HG03558 (cell line): ENCODE data around the gene RAPGEF1.

ENCODE experiments used
- ATAC-seq: cut with Tn5 transposase; IDR thresholded peaks from one replicate; pipeline ENCODE4 v1.9.1; 2021; ENCODE audit warnings: moderate number of reproducible peaks; ENCODE audit not compliant: unreplicated experiment; ENCODE audit errors: extremely low read depth

The RAPGEF1 gene

DNA sequence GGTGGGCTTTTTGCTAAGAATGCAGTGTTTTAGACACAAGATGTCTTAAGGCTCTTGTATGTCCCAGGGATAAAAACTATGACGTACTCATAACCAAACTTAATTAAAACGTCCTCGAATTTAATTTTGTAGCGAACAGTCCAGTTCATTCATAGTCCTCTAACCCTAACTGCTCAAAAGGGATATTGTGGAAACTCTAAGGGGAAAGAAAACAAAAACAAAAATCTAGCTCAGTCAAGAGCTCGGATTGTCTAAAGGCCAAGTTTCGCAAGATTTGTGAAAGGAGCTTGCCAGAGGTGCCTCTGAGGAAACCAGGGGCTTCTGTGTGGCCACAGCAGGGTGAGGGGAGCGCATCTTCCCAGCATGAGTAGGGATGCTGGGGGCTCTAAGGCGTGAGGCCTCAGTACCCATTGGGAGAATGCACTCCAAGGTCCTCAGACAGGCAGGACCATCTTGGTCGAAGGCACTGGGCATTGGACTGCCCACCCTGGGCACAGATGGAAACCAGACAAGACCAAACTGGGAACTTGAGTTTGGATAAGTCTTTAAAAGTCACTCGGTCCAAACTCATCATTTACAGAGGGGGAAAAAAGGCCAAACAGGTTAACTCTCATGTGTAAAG lies 122.8 kb downstream of the RAPGEF1 start:
- ATAC-seq, result no peak

GRCh38 chr9:131614340-131614915 lies 125.4 kb downstream of the RAPGEF1 start:
- no peak for ATAC-seq

DNA sequence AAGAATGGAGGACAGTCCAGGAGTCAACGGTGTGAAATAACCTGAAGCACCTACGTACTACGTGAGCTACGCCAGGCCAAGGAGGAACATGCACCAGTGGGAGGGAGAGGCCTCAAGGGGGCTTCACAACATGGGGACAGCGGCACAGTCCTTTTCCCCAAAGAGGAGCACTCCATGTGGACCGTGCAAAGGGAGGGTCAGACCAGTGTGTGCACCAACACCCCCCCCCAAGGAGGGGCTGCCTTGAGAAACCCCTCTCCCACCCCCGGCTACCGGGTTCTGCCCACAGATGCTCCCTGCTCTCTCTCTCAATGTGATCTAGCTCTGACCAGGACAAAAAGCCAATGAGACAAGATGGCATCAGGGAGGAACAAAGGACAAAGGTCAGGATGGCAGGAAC lies 126.0 kb downstream of the RAPGEF1 start:
- no peak for ATAC-seq

DNA sequence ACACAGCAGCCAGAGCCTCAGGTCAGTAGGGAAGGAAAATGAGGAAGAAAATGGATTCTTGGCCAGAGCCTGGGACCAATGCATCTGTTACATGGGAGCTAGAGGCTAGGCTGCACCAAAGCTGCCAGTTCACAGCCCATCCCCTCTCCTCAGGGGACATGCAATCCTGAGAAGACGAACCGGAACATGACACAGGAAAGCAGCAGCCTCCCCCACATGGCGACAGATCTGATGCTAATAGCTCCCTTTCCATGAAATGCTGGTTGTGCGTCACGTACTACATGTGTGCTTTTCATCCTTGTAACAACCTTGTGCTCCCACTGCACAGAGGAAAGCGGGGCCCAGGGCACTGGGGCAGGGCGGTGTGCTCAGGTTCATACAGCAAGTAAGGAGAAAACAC lies 127.0 kb downstream of the RAPGEF1 start:
- ATAC-seq, result no peak

DNA sequence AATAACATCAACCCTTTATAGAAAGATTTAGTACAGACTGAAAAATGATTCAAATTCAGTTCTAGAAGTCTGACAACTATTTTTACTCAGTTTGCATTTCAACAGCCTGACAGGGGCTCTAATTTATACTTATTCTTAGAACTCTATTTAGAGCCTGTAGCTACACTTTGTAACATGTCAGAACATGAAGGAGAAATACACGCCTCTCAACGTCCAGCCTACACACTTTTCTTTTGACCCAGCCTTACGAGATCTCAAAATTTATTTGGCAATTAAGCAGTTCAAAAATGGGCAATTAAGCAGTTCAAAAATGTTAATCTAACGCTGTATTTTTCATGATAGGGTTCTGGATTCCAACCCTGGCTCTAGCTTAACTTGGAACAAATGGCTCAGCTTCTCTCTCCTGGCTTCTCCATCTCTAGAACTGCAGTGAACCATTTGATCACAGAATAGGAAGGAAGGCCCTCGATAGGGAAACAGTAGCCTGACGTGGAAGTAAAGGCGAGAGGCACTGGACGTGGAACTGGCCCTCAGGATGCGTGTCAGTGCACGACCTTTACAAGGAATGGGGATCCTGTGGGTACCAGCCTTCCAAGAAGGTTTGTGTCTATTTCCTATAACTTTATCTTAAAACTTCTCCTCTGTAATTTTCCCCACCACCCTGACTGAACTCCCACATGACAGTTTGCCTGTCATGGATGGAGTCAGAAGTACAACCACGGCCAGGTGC lies 128.1 kb downstream of the RAPGEF1 start:
- no peak for ATAC-seq

GRCh38 chr9:131610231-131610761 lies 129.6 kb downstream of the RAPGEF1 start:
- ATAC-seq, result no peak

DNA sequence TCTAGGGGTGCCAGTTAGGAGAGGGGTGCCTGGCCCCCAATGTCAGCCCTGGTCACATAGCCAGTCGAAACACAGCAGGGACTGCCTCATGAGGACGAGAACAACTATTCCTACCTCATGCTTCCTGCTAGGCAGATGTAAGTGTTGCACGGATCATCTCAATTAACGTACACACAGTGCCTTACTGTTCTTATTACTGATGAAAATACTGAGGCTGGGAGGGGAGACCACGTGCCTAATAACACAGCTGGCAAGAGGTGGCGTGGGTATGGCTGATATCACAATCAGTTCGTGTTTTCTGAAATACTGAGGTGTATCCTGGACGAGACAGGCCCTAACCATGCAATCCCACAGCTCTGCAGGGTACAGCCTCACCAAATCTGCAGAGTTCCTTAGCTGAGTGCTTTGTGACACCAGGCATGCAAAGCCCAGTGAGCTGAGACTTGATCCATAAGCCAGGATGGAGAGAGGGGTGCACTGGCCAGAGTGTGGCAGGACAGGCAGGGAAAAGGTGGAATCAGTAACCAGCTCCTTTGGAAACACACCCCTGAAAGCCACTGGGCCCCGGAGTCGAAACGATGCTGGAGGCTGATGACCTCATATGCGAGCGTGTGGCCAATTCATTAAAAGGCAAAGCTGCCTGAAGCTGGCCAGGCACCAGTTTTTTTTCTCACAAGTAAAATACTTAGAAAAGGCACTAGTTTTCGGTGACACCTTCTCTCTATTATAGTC lies 130.6 kb downstream of the RAPGEF1 start:
- no peak for ATAC-seq

- ATAC-seq, result no peak
These were observed 131.3 kb downstream of the RAPGEF1 start for GRCh38 chr9:131608493-131609037.

DNA sequence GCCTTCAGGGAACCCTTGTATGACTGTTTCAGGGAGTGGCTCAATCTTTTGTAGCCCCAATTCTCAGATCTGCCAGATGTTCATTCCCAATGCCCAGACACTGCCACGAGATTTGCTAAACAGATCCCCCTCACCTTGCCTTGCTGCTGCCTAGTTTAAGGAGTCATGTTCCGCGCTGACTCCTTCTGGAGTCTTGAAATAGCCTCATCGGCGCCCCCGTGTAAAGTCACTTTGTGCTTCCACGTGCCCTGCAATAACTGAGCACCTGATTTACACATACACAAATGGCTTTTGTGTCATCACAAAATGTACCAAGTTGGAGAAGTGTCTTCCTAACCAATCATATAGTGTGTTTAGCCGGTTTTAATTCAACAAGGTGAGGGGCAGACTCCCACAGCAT lies 132.3 kb downstream of the RAPGEF1 start:
- no peak for ATAC-seq

DNA sequence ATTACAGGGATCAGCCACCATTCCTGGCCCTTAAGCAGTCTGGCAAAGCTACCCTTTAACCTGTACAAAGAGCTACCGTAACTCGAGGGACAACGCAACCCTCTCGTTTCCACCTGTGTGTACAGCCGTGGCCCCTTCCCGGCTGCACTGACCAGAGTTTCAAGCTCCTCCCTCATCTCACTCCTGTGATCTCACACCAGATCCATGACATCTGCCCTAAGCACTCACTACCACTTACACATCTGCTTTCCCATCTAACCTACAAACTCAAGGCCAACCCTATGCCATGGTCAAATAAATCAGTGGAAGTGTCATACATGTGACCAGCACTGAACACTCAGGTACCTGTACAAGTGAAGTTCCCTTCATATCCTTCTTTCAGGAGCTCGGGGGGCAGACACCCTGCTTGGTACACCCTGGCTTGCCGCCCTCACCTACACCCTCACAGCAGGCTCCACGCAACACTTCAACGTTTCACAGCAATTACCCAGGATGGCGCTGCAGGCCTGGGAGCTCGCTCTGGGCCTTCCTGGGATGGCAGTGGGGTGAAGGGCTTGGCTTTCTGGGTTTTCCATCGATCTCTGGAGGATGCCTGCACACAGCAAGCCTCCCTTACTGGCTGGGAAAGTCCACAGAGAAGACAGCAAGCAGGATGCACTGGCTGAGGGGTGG lies 132.8 kb downstream of the RAPGEF1 start:
- ATAC-seq, result no peak

DNA sequence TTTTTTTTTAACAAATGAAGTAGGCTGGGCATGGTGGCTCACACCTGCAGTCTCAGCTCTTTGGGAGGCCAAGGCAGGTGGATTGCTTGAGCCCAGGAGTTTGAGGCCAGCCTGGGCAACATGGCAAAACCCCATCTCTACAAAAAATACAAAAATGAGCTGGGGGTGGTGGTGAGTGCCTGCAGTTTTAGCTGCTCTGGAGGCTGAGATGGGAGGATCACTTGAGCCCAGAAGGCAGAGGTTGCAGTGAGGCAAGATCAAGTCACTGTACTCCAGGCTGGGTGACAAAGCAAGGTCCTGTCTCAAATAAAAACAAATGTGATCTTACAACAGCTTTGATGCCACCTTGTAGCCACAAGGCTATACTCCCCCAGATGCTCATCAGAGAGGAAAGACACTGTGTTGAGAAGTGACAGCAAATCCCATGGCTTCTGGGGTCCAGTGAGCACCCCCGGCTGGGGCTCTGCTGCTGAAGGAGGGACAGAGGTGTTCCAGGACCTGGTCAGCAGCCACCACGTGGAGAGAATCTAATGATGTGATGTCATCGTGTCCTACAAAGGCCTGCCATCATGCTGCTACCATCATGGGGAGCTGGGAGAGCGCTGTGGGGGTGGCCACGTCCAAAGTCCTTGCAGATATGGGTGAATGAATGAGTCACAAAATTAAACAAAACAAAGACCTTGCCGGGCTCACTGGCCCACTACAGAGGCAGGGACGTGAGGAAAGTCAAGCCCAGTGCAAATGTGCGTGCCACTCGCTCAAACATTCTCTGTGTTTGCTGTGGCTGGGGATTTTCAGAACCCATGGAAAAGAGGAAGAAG lies 133.9 kb downstream of the RAPGEF1 start:
- ATAC-seq, result no peak

DNA sequence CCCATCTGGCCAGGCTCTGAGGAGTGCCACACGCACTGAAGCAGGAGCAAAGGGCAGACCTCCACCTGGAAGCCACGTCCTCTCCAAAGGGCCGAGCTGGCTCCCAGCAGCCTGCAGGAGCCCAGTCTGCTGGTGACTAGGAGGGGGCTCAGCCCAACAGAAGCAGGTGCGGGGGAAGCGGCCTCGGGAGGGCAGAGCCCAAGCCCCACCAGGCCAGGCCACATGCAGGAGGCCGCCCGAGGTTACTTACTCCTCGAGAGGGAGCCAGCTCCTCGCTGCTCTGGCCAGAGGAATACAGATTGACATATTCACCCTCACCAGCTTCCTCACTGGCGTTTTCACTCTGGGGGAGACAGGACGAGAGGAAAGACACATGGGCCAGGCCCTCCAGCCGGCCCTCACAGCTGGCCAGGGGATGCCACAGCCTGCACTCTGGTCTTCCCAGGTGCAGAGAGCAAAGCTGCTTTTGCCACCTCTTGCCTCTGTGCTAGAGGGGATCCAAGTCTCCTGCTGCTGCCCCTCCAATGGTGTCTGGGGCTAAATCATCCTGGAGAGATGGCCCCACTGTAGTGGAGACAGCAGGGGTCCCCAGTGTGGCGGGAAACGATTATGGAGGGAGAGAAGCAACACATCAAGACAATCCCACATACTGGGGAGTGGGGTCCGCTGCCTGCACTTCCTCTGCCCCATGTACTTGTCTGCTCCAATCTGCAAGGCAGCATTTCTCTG lies 136.0 kb downstream of the RAPGEF1 start:
- ATAC-seq, result no peak

GRCh38 chr9:131603199-131603598 lies 136.7 kb downstream of the RAPGEF1 start:
- ATAC-seq, result no peak

DNA sequence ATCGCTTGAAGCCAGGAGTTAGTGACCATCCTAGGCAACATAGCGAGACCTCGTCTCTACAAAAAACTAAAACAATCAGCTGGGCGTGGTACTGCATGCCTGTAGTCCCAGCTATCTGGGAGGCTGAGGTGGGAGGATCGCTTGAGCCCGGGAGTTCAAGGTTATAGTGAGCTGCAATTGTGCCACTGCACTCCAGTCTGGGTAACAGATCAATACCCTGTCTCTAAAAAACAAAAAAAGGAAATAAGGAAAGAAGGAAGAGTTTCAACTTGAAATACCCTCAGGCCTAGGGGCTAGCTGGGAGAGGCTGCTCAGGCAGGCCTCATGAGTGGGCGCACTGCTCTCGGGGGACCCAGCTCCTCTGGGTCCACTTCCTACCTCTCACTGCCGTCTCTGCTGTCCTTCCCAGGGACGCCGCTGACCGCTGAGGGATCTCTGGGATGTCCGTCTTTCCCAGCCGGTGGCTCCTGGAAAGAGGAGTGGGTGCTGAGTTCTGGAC lies 138.1 kb downstream of the RAPGEF1 start:
- ATAC-seq, result no peak

DNA sequence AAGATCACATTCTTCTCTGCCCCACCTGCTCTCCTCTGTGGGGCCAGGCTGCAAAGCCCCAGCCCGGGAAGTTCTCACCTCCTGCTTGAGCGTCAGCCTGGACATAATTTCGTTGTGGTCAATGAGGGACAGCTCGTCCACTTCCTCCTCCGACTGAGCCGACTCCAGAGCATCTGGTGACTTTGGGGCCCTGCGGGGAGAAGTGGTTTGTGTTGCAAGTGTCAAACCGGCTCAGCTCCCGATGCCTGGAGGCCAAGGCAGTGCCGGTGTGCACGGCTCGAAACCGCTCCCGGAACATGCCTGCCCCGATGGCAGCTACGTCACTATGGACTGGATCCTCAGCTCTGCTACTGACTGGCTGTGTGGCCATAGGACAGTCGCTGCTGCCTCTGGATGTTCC lies 141.8 kb downstream of the RAPGEF1 start:
- no peak for ATAC-seq

- no peak for ATAC-seq
These were observed 142.6 kb downstream of the RAPGEF1 start for GRCh38 chr9:131597246-131597645.

GRCh38 chr9:131596430-131596743 lies 143.5 kb downstream of the RAPGEF1 start:
- ATAC-seq, result no peak

DNA sequence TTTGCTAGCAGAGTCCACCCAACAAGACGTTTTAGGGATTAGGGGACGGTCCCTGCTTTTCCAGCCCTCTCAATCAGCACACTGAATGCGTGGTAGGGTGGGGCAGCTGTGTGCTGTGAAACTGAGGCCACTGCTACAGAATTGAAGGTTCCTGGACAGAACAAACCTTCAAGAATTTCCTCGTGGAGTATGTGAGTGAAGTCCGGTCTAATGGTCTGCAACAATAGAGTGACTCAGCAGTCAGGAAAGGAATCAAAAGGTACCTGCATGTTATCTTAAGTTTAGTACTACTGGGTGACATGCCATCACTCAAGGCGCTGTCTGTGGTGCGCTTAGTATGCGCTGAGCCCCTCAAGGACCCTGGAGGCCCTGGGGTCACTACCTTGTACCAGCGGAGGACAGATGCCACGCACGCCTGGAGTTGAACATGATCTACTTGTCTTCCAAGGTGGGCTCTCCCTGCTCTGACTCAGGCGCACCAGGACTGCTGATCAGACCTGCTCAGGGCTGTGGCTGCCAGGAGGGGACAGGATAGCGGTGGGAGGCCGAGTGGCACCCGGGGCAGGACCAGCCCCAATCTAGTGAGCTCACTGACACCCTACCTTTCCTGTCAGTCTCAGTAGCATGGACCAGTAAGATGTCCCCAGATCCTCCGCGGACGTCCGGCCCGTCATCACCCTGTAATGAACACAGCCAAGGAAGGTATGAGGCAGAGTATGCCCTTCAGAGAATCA lies 144.0 kb downstream of the RAPGEF1 start:
- no peak for ATAC-seq
